ENCODE data around the gene KMT2C. TPM values are rescaled to one million over a fixed set of nuclear protein-coding genes. Genes with fewer than 3 reads are reported as not detected.

Gene KMT2C
- total and polyA plus RNA-seq, 2 of the 8 experiments (the other 6 are each of a cell fraction or from before 2014, with no cell fraction given): 9.1 to 40.8 TPM

GRCh38 chr7:152120776-152121175 lies 315.0 kb downstream of the KMT2C start (continued):
- no peak for TF ChIP-seq HDAC2 (IDR thresholded peaks at IDR 0.05; ENCODE audit: borderline replicate concordance in 1 of 2, low read depth in 2 of 2, low read length in 2 of 2)

Data from H1 (cell line).